IMR-90 (cell line): ENCODE data around the gene DOK6. TPM values are rescaled to one million over a fixed set of nuclear protein-coding genes. Genes with fewer than 3 reads are reported as not detected.

Source experiments
- ATAC-seq: fragments of 200-7000 bp; cut with Tn5 transposase; 2 replicates; pipeline ENCODE4 v1.9.1; 2020; ENCODE audit warnings: low read depth, mild to moderate bottlenecking, moderate library complexity
- BruUV-seq: library from RNA; stranded (reverse); fragments of 400-500 nt; replicated peaks from 2 replicates; lab custom pipeline; 2021; lab: Mats Ljungman, UMichigan
- CTCF ChIA-PET: fragments of 300-600 bp; formaldehyde crosslinking; extraction: SDS; loops from one replicate; lab custom pipeline; 2021; ENCODE audit warnings: antibody characterized with exemption; lab: Yijun Ruan, JAX
- POLR2A ChIA-PET: fragments of 300-600 bp; sonication (Branson Sonifier 250); formaldehyde crosslinking; loops from one replicate; lab custom pipeline; 2022; ENCODE audit warnings: antibody characterized with exemption; ENCODE audit not compliant: unreplicated experiment; lab: Charles Lee
- DNase-seq: peaks from one replicate; pipeline ENCODE4 v3.0.0; 2013
- H2AFZ ChIP-seq: replicated peaks from 2 replicates; pipeline ENCODE3; 2013; ENCODE audit warnings: low read length, mild to moderate bottlenecking; ENCODE audit not compliant: poor library complexity
- H2AK5ac ChIP-seq: 2 replicates; pipeline ENCODE4 v1.6.1; 2013; ENCODE audit warnings: low read depth, low read length, inconsistent platforms
- H2AK9ac ChIP-seq: replicated peaks from 2 replicates; pipeline ENCODE3; 2013; ENCODE audit warnings: mild to moderate bottlenecking, low read depth, low read length, moderate library complexity; ENCODE audit not compliant: poor library complexity
- H2BK120ac ChIP-seq: 2 replicates; pipeline ENCODE4 v1.6.1; 2013; ENCODE audit warnings: low read depth, low read length, inconsistent platforms
- H2BK15ac ChIP-seq: 3 replicates; pipeline ENCODE4 v1.6.1; 2013; ENCODE audit warnings: low read depth, low read length, inconsistent platforms
- H2BK20ac ChIP-seq: 2 replicates; pipeline ENCODE4 v1.6.1; 2013; ENCODE audit warnings: low read depth, mild to moderate bottlenecking, inconsistent platforms, low read length, moderate library complexity
- H2BK5ac ChIP-seq: 2 replicates; pipeline ENCODE4 v1.6.1; 2013; ENCODE audit warnings: mild to moderate bottlenecking, low read depth, low read length, inconsistent platforms; ENCODE audit not compliant: poor library complexity, severe bottlenecking
- H3K14ac ChIP-seq: replicated peaks from 2 replicates; pipeline ENCODE4 v1.6.1; 2013; ENCODE audit warnings: low read depth, low read length, inconsistent platforms
- H3K18ac ChIP-seq: 2 replicates; pipeline ENCODE4 v1.6.1; 2013; ENCODE audit warnings: low read depth, low read length, control low read depth
- H3K23ac ChIP-seq: 2 replicates; pipeline ENCODE4 v1.6.1; 2013; ENCODE audit warnings: low read depth, low read length, inconsistent platforms
- H3K27ac ChIP-seq: 2 replicates; pipeline ENCODE4 v1.5.1; 2013; ENCODE audit warnings: mild to moderate bottlenecking, control low read depth, low read length; ENCODE audit not compliant: insufficient read depth
- H3K27me3 ChIP-seq: 2 replicates; pipeline ENCODE4 v1.6.1; 2013; ENCODE audit warnings: low read length; ENCODE audit not compliant: control insufficient read depth, insufficient read depth
- H3K36me3 ChIP-seq: 2 replicates; pipeline ENCODE4 v1.6.1; 2013; ENCODE audit warnings: low read length, mixed read lengths; ENCODE audit not compliant: control insufficient read depth, insufficient read depth
- H3K4ac ChIP-seq: 2 replicates; pipeline ENCODE4 v1.6.1; 2013; ENCODE audit warnings: low read depth, low read length, inconsistent platforms
- H3K4me1 ChIP-seq: 2 replicates; pipeline ENCODE4 v1.6.1; 2013; ENCODE audit warnings: low read length, mixed read lengths; ENCODE audit not compliant: control insufficient read depth, insufficient read depth
- H3K4me2 ChIP-seq: 2 replicates; pipeline ENCODE4 v1.6.1; 2013; ENCODE audit warnings: low read depth, mild to moderate bottlenecking, control low read depth, low read length, moderate library complexity
- H3K4me3 ChIP-seq: 2 replicates; pipeline ENCODE4 v1.5.1; 2013; ENCODE audit warnings: low read depth, mild to moderate bottlenecking, control low read depth, low read length, moderate library complexity; ENCODE audit not compliant: insufficient read depth
- H3K56ac ChIP-seq: 2 replicates; pipeline ENCODE4 v1.6.1; 2013; ENCODE audit warnings: low read length, inconsistent platforms; ENCODE audit not compliant: insufficient read depth; ENCODE audit errors: extremely low read depth
- H3K79me1 ChIP-seq, 2 experiments: 2 replicates each; pipeline ENCODE4 v1.6.1; 2013; ENCODE audit warnings: low read length in 2 of 2, inconsistent platforms in 1 of 2, low read depth in 1 of 2
- H3K9ac ChIP-seq: 2 replicates; pipeline ENCODE4 v1.6.1; 2013; ENCODE audit warnings: low read depth, low read length, control low read depth
- H3K9me1 ChIP-seq: 2 replicates; pipeline ENCODE4 v1.6.1; 2013; ENCODE audit warnings: low read length, inconsistent platforms; ENCODE audit not compliant: insufficient read depth
- H3K9me3 ChIP-seq: 2 replicates; pipeline ENCODE4 v1.6.1; 2013; ENCODE audit warnings: low read length; ENCODE audit not compliant: control insufficient read depth, insufficient read depth
- H4K20me1 ChIP-seq: 2 replicates; pipeline ENCODE4 v1.6.1; 2013; ENCODE audit warnings: low read length, inconsistent platforms; ENCODE audit not compliant: insufficient read depth
- H4K5ac ChIP-seq: 2 replicates; pipeline ENCODE4 v1.6.1; 2013; ENCODE audit warnings: mild to moderate bottlenecking, low read depth, low read length, control low read depth
- H4K8ac ChIP-seq, 2 experiments: 2 replicates each; pipeline ENCODE4 v1.6.1; 2013; ENCODE audit warnings: low read depth in 2 of 2, low read length in 2 of 2, control low read depth in 1 of 2, inconsistent platforms in 1 of 2
- H4K91ac ChIP-seq: 2 replicates; pipeline ENCODE4 v1.6.1; 2013; ENCODE audit warnings: low read depth, low read length, inconsistent platforms; ENCODE audit not compliant: insufficient read depth
- NFE2L2 ChIP-seq: fragments of 150-350 bp; IDR thresholded peaks from 2 replicates; pipeline ENCODE4 v1.6.1; 2016; ENCODE audit warnings: low read depth, mild to moderate bottlenecking, low read length
- WGBS, 2 experiments: methylation state at CpG; one replicate each; pipeline versions ENCODE4 v1.1.5 to v1.1.7; 2013; ENCODE audit warnings: missing lambda C conversion rate in 2 of 2; ENCODE audit not compliant: insufficient read length in 1 of 2; ENCODE audit errors: extremely low coverage in 2 of 2; 5-methylcytosine and 5-hydroxymethylcytosine counted together
- dilution Hi-C: fragments of 300-500 bp; cut with HindIII; formaldehyde crosslinking; loops from one replicate; pipeline ENCODE4 v1.14.3; 2018; ENCODE audit warnings: low sequenced_read_pairs; ENCODE audit not compliant: unreplicated experiment
- in situ Hi-C: fragments of 300-500 bp; cut with MboI; formaldehyde crosslinking; loops from 3 replicates; pipeline ENCODE4 v1.14.3; 2019; ENCODE audit warnings: low sequenced_read_pairs, inconsistent platforms, mixed read lengths
- intact Hi-C: fragments of 100-400 bp; cut with micrococcal nuclease; formaldehyde crosslinking; loops from 2 replicates; pipeline ENCODE4 v1.10.0; 2022
- polyA plus RNA-seq, 3 experiments: library from polyadenylated mRNA; depleted of rRNA; stranded (reverse); fragments of >200 nt; gene quantifications; 2 replicates each; pipeline ENCODE4 v1.2.3, GENCODE V29; 2012; ENCODE audit warnings: low replicate concordance in 1 of 3
- total RNA-seq: library from RNA; depleted of rRNA; stranded (reverse); fragments of >200 nt; gene quantifications from 2 replicates; pipeline ENCODE4 v1.2.3, GENCODE V29; 2012

DOK6 gene
- total and polyA plus RNA-seq, 2 of the 4 experiments (the other 2 are of a cell fraction), result 1.9 to 2.7 TPM

- Histone ChIP-seq H3K27me3 (no peaks in the 10 kb centered on the region), H3K4ac (no peak overlapping the region), H3K56ac (no peak overlapping the region), H2AK9ac (no peak overlapping the region), H3K14ac (no peak overlapping the region), H3K4me3 (no peak overlapping the region), H3K4me2 (no peak overlapping the region), H3K9me1 (no peaks in the 10 kb centered on the region; the same call in none of the 2 replicates), H3K36me3 (no peaks in the 10 kb centered on the region), H2BK15ac (no peak overlapping the region), H4K91ac (no peak overlapping the region), H2BK20ac (no peak overlapping the region), H4K5ac (no peak overlapping the region), H3K9ac (no peak overlapping the region), H3K79me1 (no peaks in the 10 kb centered on the region), H2AFZ (no peak overlapping the region), H2AK5ac (no peak overlapping the region), H3K4me1 (no peaks in the 10 kb centered on the region), H3K27ac (no peak overlapping the region), H4K20me1 (no peaks in the 10 kb centered on the region), H2BK5ac (no peak overlapping the region), H4K8ac (no peak overlapping the region), H2BK120ac (no peak overlapping the region), H3K9me3 (no peaks in the 10 kb centered on the region), H3K23ac (no peak overlapping the region), H3K18ac (no peak overlapping the region)
- dilution Hi-C loops (no loop called here), intact Hi-C loops (no loop called here), in situ Hi-C loops (no loop called here)
- ChIA-PET CTCF (no interaction called here), POLR2A (no interaction called here)
- WGBS, 2 experiments, result no CpG with 5 or more reads among the region's 4 CpGs
- ATAC-seq, result no peak
- no peak for TF ChIP-seq NFE2L2
- BruUV-seq, result no TSS peak
- DNase-seq, result no peak
Measured at GRCh38 chr18:69889009-69889408, 488.3 kb downstream of the DOK6 start.
